Central memory CD8-positive, alpha-beta T cell (primary cell): ENCODE measurements around the gene LENEP.
A peak's percentile ranks its signal among the peaks of the same experiment; 100 is the strongest.

Source experiments
- ATAC-seq: fragments of 150-1000 bp; cut with Tn5 transposase; replicated peaks from 2 replicates; pipeline ENCODE4 v1.10.0; 2022; ENCODE audit warnings: mild to moderate bottlenecking, moderate FRiP score, moderate number of reproducible peaks; ENCODE audit not compliant: poor library complexity, severe bottlenecking; ENCODE audit errors: extremely low read depth
- DNase-seq, 2 donors: peaks; one replicate each; pipeline ENCODE4 v3.0.0; 2021; ENCODE audit warnings: low spot score in 2 of 2
- H3K27ac Mint-ChIP-seq: one replicate; pipeline ENCODE4 v1.8.0; 2022; ENCODE audit warnings: low read depth, mild to moderate bottlenecking, moderate library complexity, mixed read lengths
- H3K27me3 Mint-ChIP-seq: one replicate; pipeline ENCODE4 v1.8.0; 2022; ENCODE audit warnings: mixed read lengths
- H3K36me3 Mint-ChIP-seq: one replicate; pipeline ENCODE4 v1.8.0; 2022; ENCODE audit warnings: mild to moderate bottlenecking, moderate library complexity, mixed read lengths; ENCODE audit not compliant: insufficient read depth
- H3K4me1 Mint-ChIP-seq: one replicate; pipeline ENCODE4 v1.8.0; 2022; ENCODE audit warnings: mixed read lengths
- H3K4me3 Mint-ChIP-seq: one replicate; pipeline ENCODE4 v1.8.0; 2022; ENCODE audit warnings: mild to moderate bottlenecking, moderate library complexity, mixed read lengths
- H3K9me3 Mint-ChIP-seq: one replicate; pipeline ENCODE4 v1.8.0; 2022; ENCODE audit warnings: mixed read lengths

LENEP gene

GRCh38 chr1:155006601-155007101 is 13.3 kb downstream of the LENEP start:
- Mint-ChIP-seq H3K9me3 (no peaks in the 10 kb centered on the region), H3K4me3 (peak overlapping the region; percentile 17), H3K27ac (peak overlapping the region; percentile 87), H3K27me3 (no peaks in the 10 kb centered on the region), H3K36me3 (peaks cover 2% of the 10 kb centered on the region), H3K4me1 (peaks cover 63% of the 10 kb centered on the region)
- no peak for ATAC-seq
- no peak for DNase-seq

- no peak overlapping the region for H3K27ac Mint-ChIP-seq
These were observed 14.0 kb downstream of the LENEP start for GRCh38 chr1:155007251-155007828.

GRCh38 chr1:155008015-155008941 is 14.9 kb downstream of the LENEP start:
- peak overlapping the region; percentile 54 for H3K4me3 Mint-ChIP-seq

More at GRCh38 chr1:155007251-155007828, 14.0 kb downstream of the LENEP start:
- Mint-ChIP-seq H3K27me3 (no peaks in the 10 kb centered on the region), H3K9me3 (no peaks in the 10 kb centered on the region), H3K4me3 (no peak overlapping the region), H3K36me3 (peaks cover 2% of the 10 kb centered on the region), H3K4me1 (peaks cover 68% of the 10 kb centered on the region)
- no peak for DNase-seq
- ATAC-seq, result no peak

GRCh38 chr1:155009221-155009711 is 15.9 kb downstream of the LENEP start:
- H3K27me3 Mint-ChIP-seq, result no peaks in the 10 kb centered on the region
- peaks cover 74% of the 10 kb centered on the region for H3K4me1 Mint-ChIP-seq
- peak overlapping the region; percentile 54 for H3K4me3 Mint-ChIP-seq
- ATAC-seq (no peak), DNase-seq (no peak)
- peaks cover 2% of the 10 kb centered on the region for H3K36me3 Mint-ChIP-seq
- H3K27ac Mint-ChIP-seq, result peak overlapping the region; percentile 60
- H3K9me3 Mint-ChIP-seq, result no peaks in the 10 kb centered on the region

More at GRCh38 chr1:155008015-155008941, 14.9 kb downstream of the LENEP start:
- ATAC-seq, result no peak
- Mint-ChIP-seq H3K36me3 (peaks cover 2% of the 10 kb centered on the region), H3K27me3 (no peaks in the 10 kb centered on the region), H3K27ac (peak overlapping the region; percentile 60), H3K9me3 (no peaks in the 10 kb centered on the region), H3K4me1 (peaks cover 74% of the 10 kb centered on the region)
- no peak for DNase-seq

GRCh38 chr1:155009742-155010141 is 16.4 kb downstream of the LENEP start:
- H3K36me3 Mint-ChIP-seq, result peaks cover 2% of the 10 kb centered on the region
- H3K4me3 Mint-ChIP-seq, result peak overlapping the region; percentile 54
- peak overlapping the region; percentile 60 for H3K27ac Mint-ChIP-seq
- ATAC-seq (no peak), DNase-seq (no peak)
- H3K27me3 Mint-ChIP-seq, result no peaks in the 10 kb centered on the region
- H3K9me3 Mint-ChIP-seq, result no peaks in the 10 kb centered on the region
- H3K4me1 Mint-ChIP-seq, result peaks cover 70% of the 10 kb centered on the region

- peak overlapping the region; percentile 60 for H3K27ac Mint-ChIP-seq
- DNase-seq (no peak), ATAC-seq (no peak)
- H3K36me3 Mint-ChIP-seq, result peaks cover 3% of the 10 kb centered on the region
- H3K4me3 Mint-ChIP-seq, result peak overlapping the region; percentile 54
- H3K4me1 Mint-ChIP-seq, result peaks cover 69% of the 10 kb centered on the region
- H3K27me3 Mint-ChIP-seq, result no peaks in the 10 kb centered on the region
- no peaks in the 10 kb centered on the region for H3K9me3 Mint-ChIP-seq
These were observed 17.0 kb downstream of the LENEP start for GRCh38 chr1:155010211-155010918.

- Mint-ChIP-seq H3K4me3 (peak overlapping the region; percentile 11), H3K36me3 (peaks cover 7% of the 10 kb centered on the region), H3K27me3 (no peaks in the 10 kb centered on the region), H3K9me3 (no peaks in the 10 kb centered on the region), H3K4me1 (peaks cover 69% of the 10 kb centered on the region), H3K27ac (peak overlapping the region; percentile 22)
- ATAC-seq (no peak), DNase-seq (no peak)
These were observed 17.6 kb downstream of the LENEP start for GRCh38 chr1:155011004-155011416.

- no peak for ATAC-seq
- no peaks in the 10 kb centered on the region for H3K9me3 Mint-ChIP-seq
These were observed 18.1 kb downstream of the LENEP start for GRCh38 chr1:155011437-155012025.

GRCh38 chr1:155012026-155012546 is 18.7 kb downstream of the LENEP start:
- Mint-ChIP-seq H3K4me1 (peaks cover 67% of the 10 kb centered on the region), H3K27me3 (no peaks in the 10 kb centered on the region), H3K27ac (peak overlapping the region; percentile 46), H3K4me3 (peak overlapping the region; percentile 62), H3K9me3 (no peaks in the 10 kb centered on the region), H3K36me3 (peaks cover 11% of the 10 kb centered on the region)
- no peak for ATAC-seq
- DNase-seq, result no peak

More at GRCh38 chr1:155011437-155012025, 18.1 kb downstream of the LENEP start:
- Mint-ChIP-seq H3K27me3 (no peaks in the 10 kb centered on the region), H3K4me3 (peak overlapping the region; percentile 11), H3K4me1 (peaks cover 68% of the 10 kb centered on the region), H3K36me3 (peaks cover 10% of the 10 kb centered on the region), H3K27ac (peak overlapping the region; percentile 22)
- no peak for DNase-seq

GRCh38 chr1:155012776-155013602 is 19.6 kb downstream of the LENEP start:
- H3K4me1 Mint-ChIP-seq, result peaks cover 69% of the 10 kb centered on the region
- peak overlapping the region; percentile 46 for H3K27ac Mint-ChIP-seq
- H3K9me3 Mint-ChIP-seq, result no peaks in the 10 kb centered on the region
- H3K27me3 Mint-ChIP-seq, result no peaks in the 10 kb centered on the region
- ATAC-seq (no peak), DNase-seq (no peak)
- H3K36me3 Mint-ChIP-seq, result peaks cover 11% of the 10 kb centered on the region
- peak overlapping the region; percentile 62 for H3K4me3 Mint-ChIP-seq

GRCh38 chr1:155013632-155014031 is 20.2 kb downstream of the LENEP start:
- DNase-seq, result no peak
- no peak for ATAC-seq
- peak overlapping the region; percentile 62 for H3K4me3 Mint-ChIP-seq
- H3K36me3 Mint-ChIP-seq, result peaks cover 10% of the 10 kb centered on the region
- peak overlapping the region; percentile 46 for H3K27ac Mint-ChIP-seq
- H3K9me3 Mint-ChIP-seq, result no peaks in the 10 kb centered on the region
- H3K27me3 Mint-ChIP-seq, result no peaks in the 10 kb centered on the region
- peaks cover 66% of the 10 kb centered on the region for H3K4me1 Mint-ChIP-seq
